PC-9 (cell line): Measurements from ENCODE around the gene TTC27.

Source experiments
- CTCF ChIP-seq: fragments of 200-600 bp; sonication (generic); conservative IDR thresholded peaks from 2 replicates; pipeline ENCODE4 v1.6.1; 2017; ENCODE audit warnings: mixed run types, antibody characterized with exemption, mild to moderate bottlenecking, moderate library complexity
- EZH2 ChIP-seq: fragments of 200-600 bp; sonication (generic); IDR thresholded peaks from 2 replicates; pipeline ENCODE4 v1.8.0; 2017; ENCODE audit warnings: antibody characterized with exemption, low read depth

- no peak for TF ChIP-seq CTCF
- no peak for TF ChIP-seq EZH2
Measured at GRCh38 chr2:32807662-32808061, 179.8 kb downstream of the TTC27 start.
